Endothelial cell of umbilical vein (primary cell): ENCODE results near the gene PKN1. TPM values are rescaled to one million over a fixed set of nuclear protein-coding genes. Genes with fewer than 3 reads are reported as not detected.

Experiments
- BruUV-seq: library from RNA; stranded (reverse); fragments of 400-500 nt; replicated peaks from 2 replicates; lab custom pipeline; 2021; lab: Mats Ljungman, UMichigan
- CTCF ChIA-PET: fragments of 300-600, 350-600 bp; sonication (Branson Sonifier 250); formaldehyde crosslinking; loops from one replicate; lab custom pipeline; 2021; ENCODE audit warnings: antibody characterized with exemption, inconsistent platforms; lab: Charles Lee
- POLR2A ChIA-PET: fragments of 300-600, 350-600 bp; sonication (Branson Sonifier 250); formaldehyde crosslinking; loops from one replicate; lab custom pipeline; 2021; ENCODE audit warnings: antibody characterized with exemption, inconsistent platforms; lab: Charles Lee
- DNase-seq: peaks from one replicate; pipeline ENCODE4 v3.0.0-alpha.2; 2011; ENCODE audit warnings: low read depth, low spot score
- FAIRE-seq: peaks from 2 replicates; lab custom pipeline; 2011; peaks lifted over from hg19 to GRCh38; lab: Jason Lieb, UNC
- H2AFZ ChIP-seq: 2 replicates; pipeline ENCODE4 v1.6.0; 2012; ENCODE audit warnings: low read depth, low read length, control low read depth, inconsistent platforms
- H3K27ac ChIP-seq: 2 replicates; pipeline ENCODE4 v1.5.1; 2011; ENCODE audit warnings: low read depth, mild to moderate bottlenecking, control low read depth, low read length, moderate library complexity; ENCODE audit not compliant: insufficient read depth
- H3K27me3 ChIP-seq, 2 experiments: 2 replicates each; pipeline versions ENCODE4 v1.6.0 to v1.6.1; 2011; ENCODE audit warnings: low read length in 2 of 2, mixed read lengths in 1 of 2; ENCODE audit not compliant: control insufficient read depth in 2 of 2, insufficient read depth in 2 of 2
- H3K36me3 ChIP-seq, 2 experiments: 2 replicates in 1 of 2; 3 replicates in 1 of 2; pipeline ENCODE4 v1.5.1; 2011; ENCODE audit warnings: low read length in 2 of 2, mild to moderate bottlenecking in 1 of 2, moderate library complexity in 1 of 2; ENCODE audit not compliant: control insufficient read depth in 2 of 2, insufficient read depth in 2 of 2; ENCODE audit errors: extremely low read depth in 1 of 2
- H3K4me1 ChIP-seq: 3 replicates; pipeline ENCODE4 v1.5.1; 2011; ENCODE audit warnings: mild to moderate bottlenecking, low read length; ENCODE audit not compliant: control insufficient read depth, insufficient read depth; ENCODE audit errors: extremely low read depth
- H3K4me2 ChIP-seq: 2 replicates; pipeline ENCODE4 v1.6.1; 2011; ENCODE audit warnings: low read length, control low read depth, mixed read lengths; ENCODE audit not compliant: insufficient read depth
- H3K4me3 ChIP-seq, 3 experiments: fragments of 200-600 bp in 1 of 3; sonication (generic), shearing (Covaris generic) in 1 of 3; replicated peaks in 1 of 3; 2 replicates each; pipeline ENCODE4 v1.5.1; 2011 to 2016; ENCODE audit warnings: control low read depth in 3 of 3, low read length in 3 of 3, mild to moderate bottlenecking in 2 of 3, inconsistent platforms in 1 of 3, low read depth in 1 of 3, moderate library complexity in 1 of 3; ENCODE audit not compliant: insufficient read depth in 1 of 3
- H3K79me2 ChIP-seq: 2 replicates; pipeline ENCODE4 v1.6.0; 2012; ENCODE audit warnings: low read length, inconsistent platforms; ENCODE audit not compliant: control insufficient read depth, insufficient read depth
- H3K9ac ChIP-seq: replicated peaks from 2 replicates; pipeline ENCODE3; 2011; ENCODE audit warnings: low read length, control low read depth; ENCODE audit not compliant: insufficient read depth; ENCODE audit errors: extremely low read depth
- H3K9me1 ChIP-seq: replicated peaks from 3 replicates; pipeline ENCODE4 v1.6.0; 2011; ENCODE audit warnings: mild to moderate bottlenecking, low read length; ENCODE audit not compliant: control insufficient read depth, insufficient read depth; ENCODE audit errors: extremely low read depth
- H3K9me3 ChIP-seq: replicated peaks from 2 replicates; pipeline ENCODE4 v1.5.1; 2012; ENCODE audit warnings: low read length, inconsistent platforms; ENCODE audit not compliant: control insufficient read depth, insufficient read depth
- H4K20me1 ChIP-seq: replicated peaks from 2 replicates; pipeline ENCODE3; 2011; ENCODE audit warnings: mild to moderate bottlenecking, low read length; ENCODE audit not compliant: control insufficient read depth, insufficient read depth; ENCODE audit errors: extremely low read depth
- CTCF ChIP-seq, 2 donors: IDR thresholded peaks; 1 replicate in 1 of 2; 2 replicates in 1 of 2; pipeline ENCODE4 v1.5.1; 2011; ENCODE audit warnings: low read length in 2 of 2, mild to moderate bottlenecking in 2 of 2, moderate library complexity in 2 of 2, control low read depth in 1 of 2, inconsistent platforms in 1 of 2, low read depth in 1 of 2; ENCODE audit not compliant: insufficient read depth in 1 of 2; ENCODE audit errors: extremely low read depth in 1 of 2
- EZH2 ChIP-seq: IDR thresholded peaks from 2 replicates; pipeline ENCODE4 v1.6.1; 2012; ENCODE audit warnings: borderline replicate concordance, low read depth, mild to moderate bottlenecking, moderate library complexity, low read length, inconsistent platforms; ENCODE audit not compliant: severe bottlenecking
- FOS ChIP-seq: IDR thresholded peaks from 2 replicates; pipeline ENCODE4 v1.6.1; 2011; ENCODE audit warnings: mild to moderate bottlenecking, low read length, moderate library complexity, borderline replicate concordance; ENCODE audit not compliant: insufficient read depth
- GATA2 ChIP-seq: IDR thresholded peaks from 2 replicates; pipeline ENCODE4 v1.7.0; 2011; ENCODE audit warnings: low read depth, mild to moderate bottlenecking, moderate library complexity, mixed read lengths, low read length; ENCODE audit not compliant: insufficient read length, insufficient read depth
- JUN ChIP-seq: IDR thresholded peaks from 2 replicates; pipeline ENCODE4 v1.6.1; 2011; ENCODE audit warnings: borderline replicate concordance, low read depth; ENCODE audit not compliant: insufficient read length, insufficient read depth
- MAX ChIP-seq: IDR thresholded peaks from 2 replicates; pipeline ENCODE4 v1.6.1; 2011; ENCODE audit not compliant: insufficient read depth, insufficient read length
- MYC ChIP-seq: IDR thresholded peaks from one replicate; pipeline ENCODE4 v1.6.1; 2011; ENCODE audit warnings: mild to moderate bottlenecking, low read depth, low read length
- POLR2A ChIP-seq: IDR thresholded peaks from 2 replicates; pipeline ENCODE4 v1.6.1; 2012; ENCODE audit warnings: low read depth, mild to moderate bottlenecking, control low read depth, low read length
- POLR2AphosphoS5 ChIP-seq: IDR thresholded peaks from 2 replicates; pipeline ENCODE4 v1.6.1; 2012; ENCODE audit warnings: low read depth, mild to moderate bottlenecking, control low read depth, low read length, moderate library complexity; ENCODE audit not compliant: insufficient read depth
- dilution Hi-C: fragments of 300-500 bp; cut with MboI; formaldehyde crosslinking; loops from one replicate; pipeline ENCODE4 v1.15.0; 2019; ENCODE audit warnings: low sequenced_read_pairs; ENCODE audit not compliant: extremely low pct_ligation_motif_present
- intact Hi-C: fragments of 100-400 bp; cut with micrococcal nuclease; formaldehyde crosslinking; loops from one replicate; pipeline ENCODE4 v1.10.0; 2022
- polyA plus RNA-seq, 4 experiments: library from polyadenylated mRNA; depleted of rRNA in 3 of 4; stranded (reverse) in 3 of 4; unstranded in 1 of 4; fragments of >200 nt; gene quantifications; 2 replicates each; pipeline versions ENCODE4 v1.2.1 to v1.2.3, GENCODE V29; 2011 to 2012; ENCODE audit warnings: missing spikeins in 1 of 4
- total RNA-seq: library from RNA; stranded (reverse); gene quantifications from 2 replicates; pipeline ENCODE4 v1.2.3, GENCODE V29; 2021

PKN1 gene
- total and polyA plus RNA-seq, 2 donors (not counting 3 experiments of a cell fraction or from before 2014, with no cell fraction given) = 148 to 302 TPM

- Histone ChIP-seq H3K9me1 (no peaks in the 10 kb centered on the region), H3K4me1 (peaks cover 12% of the 10 kb centered on the region), H3K9ac (peak within 1 kb of the TSS; percentile 92), H3K27me3 (no peaks in the 10 kb centered on the region), H3K36me3 (peaks cover 0 to 2% of the 10 kb centered on the region in 2 experiments), H4K20me1 (peaks cover 3% of the 10 kb centered on the region), H3K4me3 (peak within 1 kb of the TSS; percentile 78 to 98 (median 82)), H3K79me2 (peaks cover 49% of the 10 kb centered on the region), H3K9me3 (no peaks in the 10 kb centered on the region), H2AFZ (peak within 1 kb of the TSS; percentile 98), H3K4me2 (peak within 1 kb of the TSS; percentile 88), H3K27ac (peak within 1 kb of the TSS; percentile 87)
- ChIA-PET CTCF (interaction anchor here (1.7 to 1.9 kb wide), 2 partner anchors 13 to 53 kb away, joined by 5 to 8 read pairs; no protein-coding TSS in a partner anchor), POLR2A (interaction anchor here (0.6 kb wide), 2 partner anchors 8 to 1548 kb away, joined by 3 to 4 read pairs; no protein-coding TSS in a partner anchor)
- FAIRE-seq (peak; percentile 99), DNase-seq (peak; percentile 99)
- TF ChIP-seq EZH2 = no peak
- TF ChIP-seq MYC = peak; percentile 84
- no peak for TF ChIP-seq CTCF (IDR thresholded peaks at IDR 0.05; ENCODE audit: extremely low read depth in 1 of 2, insufficient read depth in 1 of 2, low read depth in 1 of 2, low read length in 2 of 2)
- peak; percentile 82 for TF ChIP-seq POLR2AphosphoS5
- no peak for TF ChIP-seq MAX
- TF ChIP-seq FOS = no peak
- TF ChIP-seq GATA2 = no peak
- peak; percentile 86 for TF ChIP-seq POLR2A
- TF ChIP-seq JUN = no peak
- dilution Hi-C loops (no loop called here), intact Hi-C loops (loop anchor here (1.0 kb wide), 2 partner anchors 13 to 16 kb away; no protein-coding TSS in a partner anchor)
- no TSS peak for BruUV-seq
Observed at GRCh38 chr19:14419106-14419813, 13.8 kb upstream of the PKN1 start, which contains the start of gene DDX39A. Gene DDX39A (minus strand): TSS chr19:14419341. CDS start chr19:14413220, 6,121 bp downstream.
